CD4-positive, alpha-beta T cell treated with Interleukin-4 for 4 hours (primary cell): ENCODE results near the gene ADGRD1.

ENCODE experiments used
- DNase-seq: peaks from one replicate; pipeline ENCODE4 v3.0.0-alpha.2; 2020

ADGRD1 gene

DNA sequence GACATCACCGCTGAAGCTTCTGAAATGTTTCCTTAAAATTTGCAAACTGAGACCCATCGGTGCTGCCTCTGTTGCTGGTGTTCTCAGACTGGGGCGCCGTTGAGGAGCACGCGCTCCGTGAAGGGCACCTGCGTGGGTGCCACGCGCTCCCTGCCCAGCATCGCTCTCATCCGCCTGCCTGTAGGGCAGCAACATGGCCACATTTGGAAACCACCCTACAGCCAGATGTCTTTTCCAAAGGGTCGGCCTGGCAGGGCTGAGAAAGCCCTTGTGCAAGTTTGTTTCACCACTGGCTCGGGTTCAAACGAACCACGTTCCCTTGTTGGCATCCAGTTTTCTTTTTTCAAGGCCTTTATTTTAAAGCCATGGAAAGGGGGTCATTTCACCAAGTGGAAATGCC, 13.9 kb downstream of the ADGRD1 start:
- DNase-seq: no peak

DNA sequence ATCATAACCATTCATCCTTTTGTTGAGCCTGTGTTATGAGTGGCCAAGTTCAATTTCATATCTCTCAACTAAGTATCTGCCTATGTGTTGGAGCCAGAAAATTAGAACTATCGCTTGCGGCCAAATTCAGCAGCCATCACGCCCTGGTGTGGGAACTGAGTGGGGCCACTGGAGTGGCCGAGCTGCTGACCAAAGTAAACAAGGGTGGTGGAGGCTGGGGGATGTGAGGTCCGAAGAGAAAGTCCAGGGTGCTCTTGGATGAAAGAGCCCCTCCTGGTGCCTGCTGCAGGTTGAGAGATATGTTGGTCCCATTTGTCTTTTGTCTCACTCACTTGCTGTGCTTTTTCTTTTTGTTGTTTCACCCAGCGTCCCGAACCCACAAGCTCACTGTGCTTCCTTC, 14.9 kb downstream of the ADGRD1 start:
- DNase-seq: no peak

DNA sequence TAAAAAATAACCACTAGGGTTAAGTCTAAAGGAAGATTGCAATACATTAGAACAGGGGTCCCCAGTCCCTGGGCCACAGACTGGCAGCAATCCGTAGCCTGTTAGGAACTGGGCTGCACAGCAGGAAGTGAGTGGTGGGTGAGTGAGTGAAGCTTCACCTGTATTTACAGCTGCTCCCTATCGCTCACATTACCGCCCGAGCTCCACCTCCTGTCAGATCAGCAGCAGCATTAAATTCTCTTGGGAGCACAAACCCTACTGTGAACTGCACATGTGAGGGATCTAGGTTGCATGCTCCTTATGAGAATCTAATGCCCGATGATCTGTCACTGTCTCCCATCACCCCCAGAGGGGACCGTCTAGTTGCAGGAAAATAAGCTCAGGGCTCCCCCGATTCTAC, 15.5 kb downstream of the ADGRD1 start:
- DNase-seq: no peak

DNA sequence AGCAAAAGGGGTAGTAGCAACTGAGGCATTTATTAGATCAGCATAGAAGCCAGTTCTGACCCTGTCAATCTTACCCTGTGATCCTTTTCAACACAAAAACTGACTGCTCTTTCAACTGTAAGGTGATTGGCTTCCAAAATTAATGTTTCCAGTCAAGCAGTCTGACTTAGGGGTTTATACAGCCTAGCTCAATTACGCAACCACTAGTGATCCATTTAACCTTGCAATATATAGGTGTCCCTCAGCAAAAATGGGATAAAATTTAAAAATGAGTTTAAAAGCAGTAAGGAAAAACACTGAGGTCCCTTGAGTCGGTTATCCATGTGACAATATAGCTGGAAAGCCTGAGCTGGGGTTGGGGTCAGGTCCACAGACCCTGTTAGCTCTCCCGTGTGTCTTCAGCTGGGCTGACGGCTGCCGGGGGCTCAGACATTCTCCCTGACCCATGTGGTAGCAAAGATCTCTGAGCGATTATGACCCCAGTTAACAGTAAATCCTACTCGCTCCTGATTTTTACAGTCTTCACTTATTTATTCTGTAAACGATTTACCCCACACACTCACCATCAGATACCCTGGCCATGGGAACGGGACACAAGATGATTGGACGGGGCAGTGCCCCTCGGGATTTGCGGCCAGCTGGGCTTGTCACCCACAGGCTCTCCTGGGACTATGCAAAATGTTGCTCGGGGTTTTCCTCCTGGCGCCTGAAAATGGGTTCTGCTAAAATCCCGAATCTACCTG, 16.6 kb downstream of the ADGRD1 start:
- no peak for DNase-seq

DNA sequence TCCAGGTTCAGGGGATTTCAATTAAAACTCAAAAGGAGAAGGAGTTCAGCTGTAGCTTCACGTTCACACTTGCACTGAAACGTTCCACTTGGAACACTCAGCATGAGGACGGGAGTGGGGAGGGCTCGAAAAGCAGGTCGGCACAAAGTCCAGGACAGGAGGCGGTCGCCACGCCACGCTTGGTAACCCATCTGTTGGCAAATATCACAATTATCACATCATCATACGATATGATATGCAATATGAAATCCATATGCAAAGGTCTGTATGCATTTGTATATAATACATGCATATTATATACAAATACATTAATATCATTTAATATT, 17.2 kb downstream of the ADGRD1 start:
- DNase-seq: no peak

DNA sequence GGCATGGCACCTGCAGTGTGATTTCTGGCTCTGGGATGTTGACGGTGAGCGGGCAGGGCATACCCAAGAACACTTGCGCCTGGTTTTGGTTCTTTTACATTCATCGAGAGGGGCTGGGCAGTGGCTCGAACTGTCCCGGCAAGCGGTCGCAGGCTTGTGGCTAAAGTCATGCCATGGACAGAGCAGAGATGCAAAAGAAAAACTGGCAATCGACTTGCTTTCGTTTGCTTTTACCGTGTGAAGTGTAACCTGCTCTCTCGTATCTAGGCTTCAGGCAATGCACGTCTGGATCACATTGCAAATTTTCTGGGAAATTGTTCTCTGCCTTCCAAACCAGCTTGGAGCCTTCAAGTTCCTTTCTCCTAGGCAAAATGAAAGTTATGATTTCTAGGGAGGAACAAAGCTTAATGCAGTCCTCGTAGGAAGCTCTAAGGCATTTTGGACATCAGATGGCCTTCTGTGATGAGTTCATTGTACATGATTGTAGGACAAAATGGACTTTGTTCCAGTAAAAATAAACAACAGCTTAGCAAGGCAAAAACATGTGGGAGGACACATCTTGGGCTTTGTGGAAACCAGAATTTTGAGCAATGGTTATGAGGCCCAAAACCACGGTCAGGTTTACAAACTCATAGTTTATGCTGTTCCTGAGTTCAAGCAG, 18.3 kb downstream of the ADGRD1 start:
- DNase-seq: no peak

DNA sequence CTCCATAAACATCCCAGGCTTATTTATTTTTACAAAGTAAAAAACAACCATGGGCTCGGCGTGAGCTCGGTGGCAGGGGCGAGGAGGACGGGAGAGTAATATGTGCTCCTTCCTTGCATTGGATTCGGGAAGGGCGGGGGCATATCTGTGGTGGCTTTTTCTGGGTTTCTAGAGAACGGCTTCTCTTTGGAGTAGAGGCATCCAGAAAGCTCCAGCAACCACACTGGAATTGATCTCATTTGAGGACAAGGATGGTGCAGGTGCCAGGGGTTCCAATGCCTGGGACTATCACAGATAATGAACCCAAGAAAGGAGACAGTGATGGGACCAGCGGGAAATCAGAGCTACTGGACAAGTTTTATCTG, 18.9 kb downstream of the ADGRD1 start:
- DNase-seq: no peak

DNA sequence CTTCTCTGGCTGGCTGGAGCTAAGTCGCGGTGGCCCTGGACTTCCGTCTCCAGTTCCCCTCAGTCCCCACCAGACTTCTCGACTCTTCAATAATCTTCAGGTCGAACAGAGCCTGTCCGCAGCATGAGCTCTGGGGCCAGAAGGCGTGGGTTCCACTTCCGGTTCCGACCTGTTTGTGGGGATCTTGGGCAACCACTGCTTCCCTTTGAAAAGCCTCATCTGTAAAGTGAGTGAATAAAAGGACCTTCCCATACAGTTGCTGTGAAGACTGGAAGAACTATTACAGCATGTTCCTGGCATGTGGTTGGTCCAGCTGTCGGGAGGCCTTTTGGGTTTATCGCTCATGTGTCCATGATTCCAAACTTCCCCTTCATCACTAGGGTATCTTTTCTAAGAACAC, 19.4 kb downstream of the ADGRD1 start:
- DNase-seq: no peak

DNA sequence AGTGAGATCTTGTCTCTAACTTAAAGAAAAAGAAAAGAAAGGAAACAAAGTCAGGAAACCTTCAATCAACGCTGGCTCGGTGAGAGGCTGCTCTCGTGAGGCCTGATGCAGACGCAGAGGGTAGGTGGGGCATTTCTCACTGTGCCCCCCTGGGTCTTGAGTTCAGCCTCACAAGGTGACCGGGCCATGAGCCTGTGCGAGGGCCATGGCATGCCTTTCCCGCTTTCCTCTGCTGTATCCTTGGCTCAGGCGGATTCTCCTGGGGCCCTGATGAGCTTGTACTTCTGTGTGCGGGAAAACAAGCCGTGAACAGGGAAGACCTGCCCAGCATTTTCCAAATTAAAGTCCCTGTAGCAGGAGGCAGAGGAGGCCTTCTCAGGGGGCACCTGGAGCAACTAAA, 20.2 kb downstream of the ADGRD1 start:
- no peak for DNase-seq

DNA sequence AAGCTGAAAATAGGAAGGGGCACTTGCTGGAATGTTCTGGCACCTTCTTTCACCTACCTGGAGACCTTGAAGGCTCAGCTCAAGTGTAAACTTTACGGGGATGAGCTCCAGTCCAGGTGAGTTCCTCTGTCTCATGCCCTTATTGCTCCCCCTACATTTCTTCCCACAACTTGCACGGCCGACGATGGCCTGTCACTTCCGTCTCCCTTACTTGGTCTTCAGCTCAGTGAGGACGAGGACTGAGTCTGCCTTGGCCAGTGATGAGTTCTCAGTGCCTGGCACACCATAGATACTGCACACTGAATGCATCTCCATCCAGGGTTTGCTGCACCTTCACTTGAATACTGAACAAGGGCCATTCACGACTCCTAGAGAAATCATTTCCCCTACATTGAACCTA, 21.4 kb downstream of the ADGRD1 start:
- DNase-seq: no peak

DNA sequence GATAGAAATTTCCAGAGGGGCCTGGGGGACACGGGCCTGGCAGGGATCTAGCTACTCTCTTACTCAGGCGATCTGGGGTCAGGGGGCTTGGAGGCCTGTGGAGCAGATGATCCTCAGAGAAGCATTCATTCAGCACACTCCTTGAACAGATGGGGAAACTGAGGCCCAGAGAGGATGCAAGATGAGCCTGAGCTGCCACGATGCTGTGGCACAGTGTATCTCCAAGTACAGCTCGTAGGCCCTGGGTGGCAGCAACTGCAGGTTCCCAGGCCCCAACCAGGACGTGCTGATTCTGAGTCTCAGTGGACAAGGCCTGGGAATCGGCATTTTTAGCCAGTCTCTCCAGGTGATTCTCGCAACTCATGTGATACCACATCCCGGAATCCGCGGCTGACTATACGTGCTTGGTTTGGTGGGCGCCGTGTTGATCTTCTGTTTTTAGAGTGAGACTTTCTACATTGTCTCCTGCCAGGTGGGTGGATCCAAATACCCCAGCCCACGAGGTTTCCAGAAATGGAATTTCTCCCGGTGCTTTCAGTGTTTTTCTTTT, 22.5 kb downstream of the ADGRD1 start:
- no peak for DNase-seq

DNA sequence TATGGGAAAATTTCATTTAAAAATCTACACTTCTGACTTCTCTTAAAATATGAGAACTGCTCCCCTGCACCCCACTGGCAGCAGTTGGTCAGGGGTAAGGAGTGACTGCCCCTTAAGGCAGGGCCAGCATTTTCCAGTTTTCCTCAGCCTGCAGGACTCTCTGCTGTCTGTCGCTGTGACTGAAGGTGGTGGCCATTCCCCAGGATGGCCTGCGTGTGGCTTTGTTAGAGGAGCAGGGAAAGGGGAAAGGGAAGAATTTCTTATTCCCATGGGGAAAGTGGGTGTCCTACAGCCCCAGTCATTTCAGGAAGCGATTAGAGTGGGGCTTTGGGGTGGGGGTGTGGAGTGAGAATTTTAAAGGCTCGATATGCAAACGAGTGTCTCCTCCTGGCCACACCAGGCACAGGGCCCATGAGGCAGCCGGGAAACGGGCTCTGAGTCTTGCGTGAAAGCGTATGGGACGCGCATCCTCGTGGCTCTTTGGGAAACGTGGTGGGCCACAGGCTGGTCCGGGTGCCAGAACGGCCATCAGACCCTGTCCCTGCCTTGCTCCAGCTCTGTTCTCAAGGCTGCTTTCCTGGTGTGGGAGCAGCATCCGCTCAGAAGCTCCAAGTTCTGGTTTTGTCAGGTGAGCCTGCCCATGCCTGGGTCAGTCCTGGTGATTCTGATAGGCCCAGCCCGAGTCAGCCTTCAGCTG, 23.5 kb downstream of the ADGRD1 start:
- DNase-seq: no peak

DNA sequence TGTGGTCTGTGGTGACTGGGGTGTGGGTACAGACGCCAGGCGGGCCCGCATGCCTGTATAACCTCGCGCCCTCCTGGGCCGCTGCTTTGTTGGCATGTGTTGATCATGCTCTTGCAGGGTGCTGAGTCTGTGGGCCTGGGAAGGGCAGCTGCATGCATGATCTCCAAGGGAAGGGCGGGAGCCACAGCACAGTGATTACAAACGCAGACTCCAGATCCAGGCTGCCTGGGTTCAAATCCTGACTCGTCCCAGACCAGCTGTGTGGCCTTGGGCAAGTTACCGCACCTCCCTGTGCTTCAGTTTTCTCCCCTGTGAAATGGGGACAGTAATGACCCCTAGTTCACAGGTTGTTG, 24.0 kb downstream of the ADGRD1 start:
- DNase-seq: no peak

DNA sequence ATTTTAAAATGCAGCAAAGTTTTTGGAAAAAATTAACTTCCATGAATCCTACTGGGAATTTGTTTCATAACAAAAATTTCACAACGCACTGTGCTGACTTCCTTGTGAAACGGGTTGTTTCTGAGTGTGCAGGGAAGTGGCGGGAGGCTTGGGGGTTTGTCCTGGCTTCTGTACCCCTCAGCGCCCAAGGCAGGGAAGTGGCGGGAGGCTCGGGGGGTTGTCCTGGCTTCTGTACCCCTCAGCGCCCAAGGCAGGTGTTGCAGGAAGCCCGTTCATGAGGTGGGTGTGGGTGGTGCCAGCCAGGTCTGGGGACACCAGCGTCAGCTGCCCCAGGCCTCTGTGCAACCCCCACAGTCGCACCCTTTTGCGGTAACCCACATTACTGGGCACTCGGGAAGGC, 25.1 kb downstream of the ADGRD1 start:
- DNase-seq: no peak

DNA sequence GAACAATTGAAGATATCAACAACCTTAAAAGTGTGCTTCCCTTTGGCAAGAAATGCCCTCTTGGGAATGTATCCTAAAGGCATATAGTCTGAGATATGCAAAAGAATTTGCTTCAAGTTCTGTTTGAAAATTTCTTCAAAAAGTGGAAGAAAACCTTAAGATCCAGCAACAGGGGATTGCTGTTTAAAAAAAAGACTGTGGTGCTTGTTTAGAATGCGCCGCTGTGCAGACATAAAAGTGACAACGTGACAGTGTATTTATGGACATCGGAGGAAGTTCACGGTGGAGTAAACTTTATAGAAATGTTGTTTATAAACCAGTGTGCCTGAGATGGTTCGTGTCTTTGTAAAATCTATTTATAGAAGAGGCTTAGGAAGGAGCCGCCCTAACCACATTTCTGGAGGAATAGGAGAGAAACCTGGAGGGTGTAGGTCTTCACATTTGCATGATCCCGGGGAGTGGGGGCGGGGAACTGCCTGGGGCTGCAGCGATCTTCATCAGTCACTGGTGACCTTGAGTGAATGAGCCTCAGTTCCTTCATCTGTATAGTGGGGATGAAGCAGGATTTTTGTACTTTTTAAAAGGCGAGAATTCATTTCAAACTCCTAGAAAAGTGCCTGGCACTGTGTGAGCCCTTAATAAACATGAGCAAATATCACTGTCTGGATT, 27.5 kb downstream of the ADGRD1 start:
- DNase-seq: no peak

DNA sequence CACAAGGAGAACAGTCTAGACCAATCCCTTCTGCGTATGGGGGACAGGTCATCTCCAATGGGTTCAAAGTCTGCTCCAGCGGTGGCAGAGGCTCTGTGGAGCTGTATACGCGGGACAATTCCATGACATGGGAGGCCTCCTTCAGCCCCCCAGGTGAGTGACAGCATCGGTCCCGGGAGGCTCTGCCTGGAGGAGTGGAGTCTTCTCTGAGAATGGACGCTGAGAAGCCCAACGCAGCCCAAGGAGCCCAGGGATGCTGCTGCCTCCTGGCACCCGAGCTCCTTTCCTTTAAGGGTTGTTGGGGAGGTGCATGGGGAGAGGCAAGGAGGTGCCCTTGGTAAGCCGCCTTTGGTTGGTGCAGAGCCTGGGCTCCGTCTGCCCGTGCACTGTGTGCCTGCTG, 28.2 kb downstream of the ADGRD1 start:
- DNase-seq: no peak

DNA sequence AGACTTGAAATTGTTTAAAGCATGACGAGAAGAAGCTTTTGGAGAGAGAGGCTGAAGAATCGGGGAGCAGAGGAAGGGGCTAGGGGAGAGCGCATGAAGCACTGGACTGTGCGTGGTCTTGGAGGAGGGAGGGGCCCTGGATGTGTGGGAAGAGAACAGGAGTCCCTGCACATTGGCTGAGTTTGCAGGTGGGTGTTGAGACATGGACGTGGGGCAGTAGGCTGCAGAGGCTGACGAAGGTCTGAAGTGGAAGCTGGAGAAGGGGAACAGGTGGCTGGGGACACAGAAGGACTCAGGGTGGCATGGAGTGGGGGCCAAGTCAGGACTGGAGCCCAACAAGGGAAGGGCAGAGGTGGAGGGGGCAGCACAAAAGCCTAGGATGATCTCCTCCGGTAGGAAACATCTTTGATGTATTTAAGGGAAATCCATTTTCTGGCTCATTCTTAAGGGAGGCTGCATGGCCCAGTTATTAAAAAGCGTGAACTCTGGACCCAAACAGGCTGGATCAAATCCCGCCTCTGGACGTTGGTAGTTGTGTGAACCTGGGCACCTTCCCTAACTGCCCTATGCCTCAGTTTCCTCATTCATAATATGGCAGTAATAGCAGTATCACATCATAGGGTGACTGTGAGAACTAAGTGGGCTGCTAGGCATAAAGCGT, 29.0 kb downstream of the ADGRD1 start:
- no peak for DNase-seq

DNA sequence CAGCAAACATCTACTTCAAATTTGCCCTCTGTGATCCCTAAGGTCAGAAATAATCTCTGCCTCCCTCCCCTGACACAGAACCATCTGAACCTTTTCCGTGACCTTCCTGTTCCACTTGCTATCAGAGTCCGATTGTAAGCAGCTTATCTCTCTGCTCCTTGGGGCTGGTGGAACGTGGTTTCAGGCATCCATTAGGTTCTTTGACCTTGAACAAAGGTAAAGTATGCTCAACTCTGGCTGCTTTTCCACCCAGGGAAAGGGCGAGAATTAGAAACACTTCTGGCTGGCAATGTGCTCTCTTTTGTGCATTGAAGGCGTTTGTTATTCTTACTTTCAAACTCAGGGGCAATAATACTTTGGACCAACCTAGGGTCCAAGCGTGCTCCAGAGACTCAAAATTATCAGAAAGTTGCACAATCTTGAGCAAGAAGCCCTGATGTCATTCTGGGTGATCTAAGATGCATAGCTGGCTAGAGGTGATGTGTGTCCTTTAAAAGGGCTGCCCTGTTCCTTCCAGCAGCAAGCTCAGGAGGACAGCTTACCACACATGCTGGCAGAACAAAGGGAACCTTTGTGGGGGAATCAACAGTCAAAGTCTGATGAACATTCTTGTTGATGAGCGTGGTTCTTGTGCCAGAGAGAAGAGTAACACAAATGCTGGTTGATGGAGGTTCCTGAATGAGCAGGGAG, 29.8 kb downstream of the ADGRD1 start:
- DNase-seq: no peak

DNA sequence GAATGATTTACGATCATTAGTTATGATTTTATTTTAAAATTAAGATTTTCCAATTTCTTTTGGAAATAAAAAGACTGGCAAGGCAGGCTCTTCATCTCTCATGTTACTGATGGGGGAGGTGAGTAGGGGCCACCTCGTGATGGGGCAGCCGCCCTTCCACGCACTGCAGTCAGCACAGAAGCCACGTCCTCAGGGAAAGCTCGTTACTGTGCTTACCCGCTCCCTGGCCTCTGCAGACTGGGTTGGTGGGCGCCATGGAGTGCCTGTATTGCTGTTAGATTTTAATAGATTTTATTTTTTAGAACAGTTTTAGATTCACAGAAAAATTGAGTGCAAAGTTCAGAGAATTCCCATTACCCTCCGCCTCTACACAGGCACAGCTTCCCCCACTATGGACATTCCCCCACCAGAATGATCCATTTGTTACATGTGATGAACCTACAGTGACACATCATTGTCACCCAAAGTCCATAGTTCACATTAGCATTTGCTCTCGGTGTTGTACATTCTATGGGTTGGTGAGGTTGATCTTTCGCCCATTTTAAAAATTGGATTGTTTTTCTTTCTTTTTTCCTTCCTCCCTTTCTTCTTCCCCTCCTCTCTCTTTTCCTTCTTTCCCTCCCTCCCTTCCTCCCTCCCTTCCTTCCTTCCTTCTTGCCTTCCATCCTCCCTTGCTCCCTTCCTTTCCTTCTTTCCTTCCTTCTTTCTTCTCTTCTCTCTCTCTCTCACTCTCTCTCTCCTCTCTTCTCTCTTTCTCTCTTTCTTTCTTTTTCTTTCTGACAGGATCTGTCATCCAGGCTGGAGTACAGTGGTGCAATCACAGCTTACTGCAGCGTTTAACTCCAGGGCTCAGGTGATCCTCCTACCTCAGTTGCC, 30.7 kb downstream of the ADGRD1 start:
- DNase-seq: no peak

DNA sequence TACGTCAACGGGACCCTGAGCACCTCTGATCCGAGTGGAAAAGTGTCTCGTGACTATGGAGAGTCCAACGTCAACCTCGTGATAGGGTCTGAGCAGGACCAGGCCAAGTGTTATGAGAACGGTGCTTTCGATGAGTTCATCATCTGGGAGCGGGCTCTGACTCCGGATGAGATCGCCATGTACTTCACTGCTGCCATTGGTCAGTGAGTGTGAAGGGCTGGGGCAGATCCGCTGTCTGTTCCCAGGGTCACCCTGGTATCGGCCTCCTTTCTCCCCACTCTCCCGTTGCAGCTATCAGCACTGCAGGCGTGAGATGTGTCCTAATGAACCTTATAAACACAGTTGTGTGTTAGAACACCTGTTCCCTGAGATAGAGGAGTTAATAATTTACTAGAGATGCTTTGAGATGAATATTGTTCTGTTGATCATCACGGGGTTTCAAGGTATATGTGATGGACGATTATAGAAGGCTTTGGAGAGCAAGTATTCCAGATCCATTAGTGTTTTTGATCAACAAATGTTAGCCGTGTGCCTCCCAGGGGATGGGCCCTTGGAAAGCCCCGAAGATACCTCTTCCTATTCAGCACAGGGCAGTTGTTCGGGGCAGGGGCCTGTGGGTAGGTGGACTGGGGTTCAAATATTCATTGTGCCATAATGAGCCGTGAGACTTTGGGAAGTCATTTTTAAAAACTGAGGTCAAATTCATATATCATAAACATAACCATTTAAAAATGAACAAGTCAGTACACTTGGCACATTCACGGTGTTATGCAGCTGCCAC, 33.6 kb downstream of the ADGRD1 start:
- DNase-seq: no peak

DNA sequence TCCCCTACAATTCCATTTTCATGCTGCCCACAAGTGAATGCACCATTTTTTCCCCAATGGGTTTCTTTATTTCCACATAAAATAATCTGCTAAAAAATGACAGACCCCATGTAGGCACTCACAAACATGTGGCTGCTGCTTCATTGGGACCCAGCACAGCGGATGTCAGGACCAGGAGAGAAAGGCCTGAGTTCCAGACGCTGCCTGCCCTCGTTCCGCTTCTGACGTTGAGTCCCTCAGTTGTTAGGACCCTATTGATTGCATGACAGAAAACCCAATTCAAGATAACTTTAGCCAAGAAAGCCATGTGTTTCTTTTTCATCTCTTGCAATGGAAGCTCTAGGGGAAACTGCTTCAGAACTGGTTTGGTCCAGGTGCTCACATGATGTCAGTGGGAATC, 34.6 kb downstream of the ADGRD1 start:
- no peak for DNase-seq
